Measurements from ENCODE around the gene PRDM16.

GRCh38 chr1:3393987-3394920, 325.3 kb downstream of the PRDM16 start:
- no peak for TF ChIP-seq POLR2A (IDR thresholded peaks at IDR 0.05)
- TF ChIP-seq CTCF (IDR thresholded peaks at IDR 0.05) = no peak
